ENCODE measurements around the gene SIK3.

DNA sequence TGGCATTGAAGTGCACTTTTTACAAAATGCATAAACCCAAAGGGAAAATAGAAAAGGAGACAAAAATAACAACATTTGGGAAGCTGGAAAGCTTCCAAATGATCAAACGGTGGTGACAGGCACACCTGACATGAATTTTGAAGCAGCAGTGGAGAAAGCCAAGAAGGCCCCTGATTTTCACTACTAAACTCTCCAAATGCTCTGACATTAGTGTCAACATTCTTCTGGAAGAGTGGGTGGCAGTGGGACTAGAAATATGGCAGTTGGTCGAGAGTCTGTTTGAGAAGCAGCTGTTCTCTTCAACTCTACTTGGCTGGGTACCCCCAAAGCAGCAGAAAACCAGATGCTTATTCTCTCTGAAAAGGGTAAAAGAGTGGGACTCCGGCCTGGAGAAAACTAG lies 294.2 kb downstream of the SIK3 start:
- no peak for TF ChIP-seq POLR2AphosphoS5 (IDR thresholded peaks at IDR 0.05; ENCODE audit: borderline replicate concordance, low read depth, low read length)
- no peak for TF ChIP-seq EZH2 (IDR thresholded peaks at IDR 0.05)
- no peak for TF ChIP-seq FOXP2 (optimal IDR thresholded peaks at IDR 0.05; ENCODE audit: control extremely low read depth, extremely low read length, insufficient read depth)

All from SK-N-MC (cell line).